Mesodermal cell (in vitro differentiated cells): ENCODE results near the gene RBM20.

ENCODE experiments used
- H3K27ac ChIP-seq: 2 replicates; pipeline ENCODE4 v1.7.0; 2013; ENCODE audit warnings: mild to moderate bottlenecking, low read depth, low read length, moderate library complexity; ENCODE audit not compliant: severe bottlenecking
- H3K36me3 ChIP-seq: 2 replicates; pipeline ENCODE4 v1.7.1; 2013; ENCODE audit warnings: mild to moderate bottlenecking, low read length, moderate library complexity; ENCODE audit not compliant: control insufficient read depth, insufficient read depth
- H3K4me1 ChIP-seq: one replicate; pipeline ENCODE4 v1.7.1; 2013; ENCODE audit warnings: mild to moderate bottlenecking, low read length; ENCODE audit not compliant: insufficient read depth, control insufficient read depth, poor library complexity, severe bottlenecking
- H3K4me3 ChIP-seq: 2 replicates; pipeline ENCODE4 v1.7.0; 2013; ENCODE audit warnings: low read length, control low read depth, mild to moderate bottlenecking; ENCODE audit not compliant: insufficient read depth, poor library complexity, severe bottlenecking; ENCODE audit errors: extremely low read depth
- H3K9me3 ChIP-seq: 2 replicates; pipeline ENCODE4 v1.7.1; 2013; ENCODE audit warnings: mild to moderate bottlenecking, low read length, moderate library complexity; ENCODE audit not compliant: control insufficient read depth
- WGBS, 2 experiments: methylation state at CpG; one replicate each; pipeline ENCODE4 v1.1.5; 2013; ENCODE audit warnings: missing lambda C conversion rate in 2 of 2; ENCODE audit not compliant: insufficient coverage in 2 of 2; 5-methylcytosine and 5-hydroxymethylcytosine counted together

The RBM20 gene

DNA sequence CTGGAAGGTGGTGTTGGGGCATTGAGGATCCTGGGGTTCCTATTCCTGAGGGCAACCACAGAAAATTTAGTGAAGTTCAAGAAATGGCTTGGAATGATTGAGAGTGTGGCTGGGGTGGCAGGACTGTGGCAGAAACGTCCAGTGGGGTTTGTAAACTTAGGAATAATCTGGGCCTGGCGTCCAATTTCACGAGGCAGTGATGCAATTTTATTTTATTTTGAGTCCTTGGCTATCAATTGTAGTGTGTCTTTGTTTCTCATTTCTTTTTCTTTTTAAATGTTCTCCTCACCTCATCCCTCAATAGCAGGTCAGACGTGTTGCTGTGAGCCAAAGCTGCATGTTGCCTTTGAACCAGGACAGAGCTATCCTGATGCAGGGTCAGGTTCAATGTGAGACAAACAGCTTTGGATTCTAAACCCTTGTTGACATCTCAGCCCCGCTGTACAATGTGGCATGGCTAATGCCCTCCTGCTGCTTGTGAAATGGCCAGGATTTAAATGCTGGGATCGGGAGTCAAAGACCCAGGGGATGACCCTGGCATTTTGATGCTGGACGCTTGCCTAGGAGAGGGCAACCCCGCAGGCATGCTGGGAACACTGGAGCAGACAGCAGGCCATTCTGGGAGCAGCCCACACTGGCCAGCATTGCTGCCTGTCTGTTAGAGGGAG, 64.8 kb downstream of the RBM20 start:
- Histone ChIP-seq H3K36me3 (no peaks in the 10 kb centered on the region), H3K27ac (no peak overlapping the region), H3K9me3 (no peaks in the 10 kb centered on the region), H3K4me3 (no peak overlapping the region), H3K4me1 (peaks cover 6% of the 10 kb centered on the region)
- WGBS, 2 experiments = 72 to 81% methylated on average over 7 to 8 of the region's 8 CpGs

DNA sequence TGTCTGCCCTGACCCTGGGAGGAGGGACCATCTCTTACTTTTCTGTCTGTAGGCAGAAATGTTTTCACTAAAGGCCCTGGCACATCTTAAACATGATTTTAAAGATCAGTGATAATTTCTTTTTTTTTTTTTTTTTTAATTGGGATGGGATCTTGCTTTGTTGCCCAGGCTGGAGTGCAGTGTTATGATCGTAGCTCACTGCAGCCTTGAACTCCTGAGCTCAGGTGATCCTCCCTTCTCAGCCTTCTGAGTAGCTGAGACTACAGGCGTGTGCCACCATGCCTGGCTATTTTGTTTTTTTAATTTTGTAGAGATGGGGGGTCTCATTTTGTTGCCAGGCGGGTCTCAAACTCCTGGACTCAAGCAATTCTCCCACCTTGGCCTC, 65.3 kb downstream of the RBM20 start:
- no peak overlapping the region for H3K27ac ChIP-seq

DNA sequence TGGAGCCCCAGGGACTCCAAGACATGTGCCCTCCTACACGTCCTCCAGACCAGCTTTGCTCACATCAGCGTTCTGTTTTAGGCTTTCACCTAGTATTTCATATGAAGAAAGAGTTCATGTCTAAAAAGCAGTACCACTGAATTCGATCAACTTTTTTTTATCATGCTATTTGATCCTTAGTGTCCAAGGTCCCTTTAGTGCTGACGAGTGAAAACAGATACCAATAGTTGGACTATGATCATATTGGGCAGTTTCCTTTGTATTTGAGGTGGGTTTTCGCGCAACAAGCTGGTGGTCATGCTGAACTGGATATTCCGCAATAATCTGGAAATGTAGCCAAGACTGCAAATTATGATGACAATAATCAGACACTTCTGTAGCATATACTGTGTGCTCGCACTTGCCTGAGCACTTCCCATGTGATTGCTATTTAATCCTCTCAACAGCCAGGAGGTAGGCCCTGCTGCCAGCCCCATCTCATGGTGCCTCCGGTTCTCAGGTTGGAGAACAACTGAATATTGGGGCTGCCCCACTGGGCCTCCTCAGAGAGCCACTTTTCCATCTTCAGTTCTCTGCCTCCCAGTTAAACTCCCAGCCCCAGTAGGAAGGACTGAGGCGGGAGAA, 65.9 kb downstream of the RBM20 start:
- H3K27ac ChIP-seq = no peak overlapping the region
- no peak overlapping the region for H3K4me3 ChIP-seq
- H3K36me3 ChIP-seq = no peaks in the 10 kb centered on the region
- H3K4me1 ChIP-seq = peaks cover 6% of the 10 kb centered on the region
- 96 to 97% methylated on average over 8 of the region's 10 CpGs for WGBS, 2 experiments
- no peaks in the 10 kb centered on the region for H3K9me3 ChIP-seq

More for the DNA sequence above, 65.3 kb downstream of the RBM20 start:
- Histone ChIP-seq H3K4me1 (peaks cover 6% of the 10 kb centered on the region), H3K4me3 (no peak overlapping the region), H3K36me3 (no peaks in the 10 kb centered on the region), H3K9me3 (no peaks in the 10 kb centered on the region)
- WGBS, 2 experiments = 100% methylated on average over 1 of the region's 3 CpGs

DNA sequence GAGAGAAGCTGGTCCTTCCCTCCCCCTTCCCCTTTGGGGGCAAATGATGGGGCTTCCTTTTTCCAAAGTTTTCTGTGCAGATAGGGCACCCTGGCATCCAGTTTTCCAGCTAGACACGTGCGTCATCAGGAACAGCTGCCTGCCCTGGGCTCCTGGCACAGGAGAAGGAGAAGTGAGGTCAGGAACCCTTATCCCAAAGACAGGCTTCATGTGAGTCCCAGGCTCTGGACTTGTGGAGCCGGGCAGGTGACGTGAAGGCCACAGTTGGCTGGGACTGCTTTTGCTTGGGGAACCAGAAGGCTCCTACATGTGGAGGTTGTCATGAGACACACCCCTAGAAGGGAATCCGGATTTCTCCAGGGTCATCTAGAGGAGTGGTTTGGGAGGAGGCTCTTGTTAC, 66.5 kb downstream of the RBM20 start:
- 98 to 100% methylated on average over 5 of the region's 5 CpGs for WGBS, 2 experiments

DNA sequence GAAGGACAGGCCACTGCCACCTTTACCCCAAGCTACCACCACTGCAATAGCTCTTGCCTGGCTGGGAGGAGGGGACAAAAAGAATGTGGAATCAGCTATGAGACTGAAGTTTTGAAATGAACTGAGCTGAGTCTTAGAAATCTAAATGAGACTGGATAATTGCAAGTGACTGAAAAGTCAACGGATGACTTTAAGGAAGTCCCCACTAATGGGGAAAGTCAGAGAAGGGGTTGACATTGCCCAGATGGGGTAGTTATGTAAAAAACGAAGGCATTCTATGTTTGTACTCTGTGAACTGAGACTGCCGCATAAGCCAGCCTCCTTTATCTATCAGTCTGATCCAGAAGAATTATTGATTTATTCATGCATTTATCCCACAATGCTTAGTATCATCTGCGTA, 67.2 kb downstream of the RBM20 start:
- H3K36me3 ChIP-seq = no peaks in the 10 kb centered on the region
- no peak overlapping the region for H3K27ac ChIP-seq
- 85 to 100% methylated on average over 2 of the region's 4 CpGs for WGBS, 2 experiments
- no peaks in the 10 kb centered on the region for H3K9me3 ChIP-seq
- H3K4me3 ChIP-seq = no peak overlapping the region
- peaks cover under 1% of the 10 kb centered on the region for H3K4me1 ChIP-seq

More for the DNA sequence above, 66.5 kb downstream of the RBM20 start:
- no peak overlapping the region for H3K4me3 ChIP-seq
- H3K4me1 ChIP-seq = peaks cover 6% of the 10 kb centered on the region
- H3K9me3 ChIP-seq = no peaks in the 10 kb centered on the region
- H3K27ac ChIP-seq = no peak overlapping the region
- H3K36me3 ChIP-seq = no peaks in the 10 kb centered on the region

DNA sequence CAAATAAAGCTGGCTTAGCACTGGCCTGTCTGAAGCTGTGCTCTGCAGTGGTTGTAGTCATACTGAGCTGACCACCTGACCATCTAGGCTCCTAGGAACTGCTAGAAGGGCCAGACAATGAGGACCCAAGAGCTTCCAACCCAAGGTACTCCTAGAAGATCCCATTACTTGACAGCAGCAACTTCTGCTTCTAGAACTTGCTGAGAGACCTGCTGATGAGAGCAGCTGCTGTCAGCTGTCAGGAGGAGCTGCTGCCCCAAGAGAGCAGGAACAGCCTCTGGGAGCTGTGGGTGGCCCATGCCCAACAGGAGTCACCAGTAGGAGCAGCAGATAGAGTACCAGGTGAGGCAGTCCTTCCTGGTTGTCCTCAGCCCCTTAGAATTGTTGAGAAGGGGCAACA, 70.2 kb downstream of the RBM20 start:
- Histone ChIP-seq H3K4me1 (peaks cover 4% of the 10 kb centered on the region), H3K9me3 (no peaks in the 10 kb centered on the region), H3K27ac (no peak overlapping the region), H3K4me3 (no peak overlapping the region), H3K36me3 (no peaks in the 10 kb centered on the region)

DNA sequence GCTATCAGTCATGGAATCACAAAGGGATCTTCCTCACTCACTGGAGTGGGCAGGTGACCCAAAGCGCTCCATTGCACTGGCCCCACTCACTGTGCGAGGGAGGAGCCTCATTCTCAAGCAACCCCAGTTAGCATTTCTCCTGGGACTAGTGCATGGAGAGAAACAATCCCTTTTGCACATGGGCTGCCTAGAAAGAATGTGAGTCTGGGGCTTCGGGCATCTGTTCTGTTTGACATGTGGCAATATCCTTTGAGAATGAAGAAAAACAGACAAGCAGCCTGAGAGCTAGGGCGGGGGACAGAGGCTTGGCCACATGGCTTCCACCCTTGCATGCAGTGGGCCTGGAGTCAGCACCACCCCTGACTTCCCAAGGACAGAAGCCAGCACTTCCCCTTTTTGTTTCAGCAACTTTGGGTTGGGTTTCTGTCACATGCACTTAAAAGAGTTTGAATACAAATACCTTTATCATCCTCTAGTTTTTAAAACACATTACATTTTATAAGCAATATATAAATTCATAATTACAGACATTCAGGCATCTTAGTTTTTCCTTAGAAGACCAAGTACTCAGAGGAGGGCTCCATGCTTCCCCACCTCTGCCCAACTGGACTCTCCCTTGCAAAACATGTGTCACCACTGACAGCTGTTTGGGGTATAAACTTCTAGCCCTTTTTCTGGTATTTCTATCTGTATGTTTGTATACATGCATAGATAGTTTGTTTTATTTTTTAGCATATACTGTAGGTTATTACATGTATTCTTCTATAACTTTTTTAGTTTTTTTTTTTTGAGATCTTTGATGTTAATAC, 73.8 kb downstream of the RBM20 start:
- H3K4me3 ChIP-seq = no peak overlapping the region
- peak overlapping the region; percentile 75 for H3K27ac ChIP-seq
- 83 to 93% methylated on average over 4 of the region's 4 CpGs for WGBS, 2 experiments
- no peaks in the 10 kb centered on the region for H3K36me3 ChIP-seq
- peaks cover 4% of the 10 kb centered on the region for H3K4me1 ChIP-seq
- no peaks in the 10 kb centered on the region for H3K9me3 ChIP-seq

DNA sequence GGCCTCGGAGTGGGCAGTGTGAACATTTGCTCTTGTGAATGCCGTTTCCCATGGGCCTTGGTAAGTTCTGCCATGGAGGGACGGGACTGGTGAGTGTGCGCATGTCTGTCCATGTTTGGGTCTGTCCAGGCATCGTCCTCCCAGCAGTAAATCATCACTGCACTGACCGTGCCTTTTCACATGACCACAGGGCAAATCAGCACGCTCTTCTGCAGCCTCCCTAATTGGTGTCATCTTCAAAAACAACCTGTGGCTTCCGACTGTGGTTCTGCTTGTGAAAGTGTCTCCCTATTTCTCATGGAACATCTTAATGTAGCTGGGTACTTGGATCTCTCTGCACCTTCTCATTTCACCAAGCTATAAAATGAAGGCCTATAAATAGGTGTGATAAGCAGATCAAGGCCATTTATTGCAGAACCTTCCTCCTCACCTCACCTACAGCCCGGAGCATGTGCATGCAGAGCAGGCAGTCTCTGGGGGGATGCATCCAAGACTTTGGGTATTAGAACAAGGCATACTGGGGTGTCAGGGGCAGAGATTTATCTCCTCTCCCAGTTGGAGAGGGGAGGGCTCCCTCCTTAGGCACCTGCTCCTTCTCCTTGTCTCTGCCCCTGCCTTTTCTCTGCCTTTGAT, 77.4 kb downstream of the RBM20 start:
- H3K4me1 ChIP-seq = peaks cover 4% of the 10 kb centered on the region
- no peak overlapping the region for H3K4me3 ChIP-seq
- no peaks in the 10 kb centered on the region for H3K36me3 ChIP-seq
- no peak overlapping the region for H3K27ac ChIP-seq
- H3K9me3 ChIP-seq = no peaks in the 10 kb centered on the region
- 96 to 99% methylated on average over 7 of the region's 9 CpGs for WGBS, 2 experiments

DNA sequence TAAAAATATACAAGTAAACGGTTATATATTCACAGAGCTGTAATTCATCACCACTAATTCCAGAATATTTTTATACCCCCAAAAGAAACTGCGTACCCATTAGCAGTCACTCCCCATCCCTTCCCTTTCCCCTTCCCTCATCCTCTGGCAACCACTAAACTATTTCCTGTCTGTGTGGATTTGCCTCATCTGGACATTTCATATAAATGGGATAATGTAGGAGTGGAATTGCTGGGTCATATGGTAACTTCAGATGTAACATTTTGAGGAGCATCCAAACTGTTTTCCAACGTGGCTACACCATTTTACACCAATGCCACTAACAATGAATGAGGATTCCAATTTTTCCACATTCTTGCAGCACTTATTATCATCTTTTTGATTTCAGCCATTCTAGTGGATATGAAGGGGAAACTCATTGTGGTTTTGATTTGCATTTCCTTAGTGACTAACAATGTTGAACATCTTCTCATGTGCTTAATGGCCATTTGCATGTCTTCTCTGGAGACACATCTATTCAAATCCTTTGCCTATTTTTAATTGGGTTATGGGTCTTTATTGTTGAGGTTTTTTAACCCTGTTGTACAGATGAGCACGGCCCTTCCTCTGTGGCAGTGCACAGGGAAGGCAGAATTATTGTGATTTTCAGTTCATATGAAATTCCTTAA, 79.2 kb downstream of the RBM20 start:
- Histone ChIP-seq H3K4me1 (no peaks in the 10 kb centered on the region), H3K4me3 (no peak overlapping the region), H3K27ac (no peak overlapping the region), H3K9me3 (no peaks in the 10 kb centered on the region), H3K36me3 (no peaks in the 10 kb centered on the region)
- 95 to 100% methylated on average over 2 of the region's 4 CpGs for WGBS, 2 experiments

DNA sequence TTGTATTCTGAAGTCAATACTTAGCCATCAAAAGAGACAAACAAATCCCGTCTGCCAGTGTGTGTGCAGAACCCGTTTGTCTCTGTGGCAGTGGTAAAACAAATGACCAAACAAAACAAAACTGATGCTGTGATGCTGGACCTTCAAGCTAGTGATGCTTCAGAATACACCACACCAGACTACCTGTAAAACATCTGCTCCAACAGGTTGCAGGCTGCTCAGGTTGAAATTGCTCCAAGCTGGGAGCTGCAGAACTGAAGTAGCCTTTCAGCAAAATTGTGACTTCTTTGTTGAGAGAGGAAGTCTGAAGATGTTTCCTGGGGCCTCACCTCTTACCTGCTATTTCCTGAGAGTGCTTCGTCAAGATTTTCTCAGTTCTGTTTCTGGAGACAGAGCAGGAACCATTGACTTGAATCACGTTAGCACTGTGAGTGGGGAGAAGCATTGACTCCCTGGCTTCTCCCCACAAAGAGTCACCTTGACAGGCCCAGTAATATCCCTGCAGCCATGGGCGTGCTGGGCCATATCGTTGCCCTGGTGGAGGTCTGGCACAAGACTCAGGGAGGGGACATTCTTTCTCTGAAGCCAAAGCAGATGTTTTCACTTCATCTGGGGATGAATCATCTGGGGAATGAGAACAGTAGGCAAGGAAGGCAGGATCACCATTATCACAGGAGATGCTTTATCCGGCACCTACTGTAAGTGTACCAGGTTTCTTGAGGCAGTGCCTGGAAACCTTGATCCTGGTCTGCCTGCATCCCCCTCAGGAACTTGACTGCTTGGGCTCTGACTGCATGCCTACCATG, 80.2 kb downstream of the RBM20 start:
- H3K4me1 ChIP-seq = no peaks in the 10 kb centered on the region
- no peaks in the 10 kb centered on the region for H3K9me3 ChIP-seq
- no peak overlapping the region for H3K4me3 ChIP-seq
- H3K36me3 ChIP-seq = no peaks in the 10 kb centered on the region
- WGBS, 2 experiments = 80 to 94% methylated on average over 5 to 7 of the region's 7 CpGs
- H3K27ac ChIP-seq = no peak overlapping the region
